ENCODE data around the gene RAI1.

Gene RAI1

GRCh38 chr17:17768424-17769088 is 87.3 kb downstream of the RAI1 start:
- no peak for DNase-seq

GRCh38 chr17:17769869-17770631 is 88.8 kb downstream of the RAI1 start:
- DNase-seq: no peak

- no peak for DNase-seq
Measured at GRCh38 chr17:17770632-17771044, 89.4 kb downstream of the RAI1 start.

- DNase-seq: no peak
Measured at GRCh38 chr17:17771498-17772201, 90.4 kb downstream of the RAI1 start.

- DNase-seq: no peak
Measured at GRCh38 chr17:17772231-17772630, 91.0 kb downstream of the RAI1 start.

DNA sequence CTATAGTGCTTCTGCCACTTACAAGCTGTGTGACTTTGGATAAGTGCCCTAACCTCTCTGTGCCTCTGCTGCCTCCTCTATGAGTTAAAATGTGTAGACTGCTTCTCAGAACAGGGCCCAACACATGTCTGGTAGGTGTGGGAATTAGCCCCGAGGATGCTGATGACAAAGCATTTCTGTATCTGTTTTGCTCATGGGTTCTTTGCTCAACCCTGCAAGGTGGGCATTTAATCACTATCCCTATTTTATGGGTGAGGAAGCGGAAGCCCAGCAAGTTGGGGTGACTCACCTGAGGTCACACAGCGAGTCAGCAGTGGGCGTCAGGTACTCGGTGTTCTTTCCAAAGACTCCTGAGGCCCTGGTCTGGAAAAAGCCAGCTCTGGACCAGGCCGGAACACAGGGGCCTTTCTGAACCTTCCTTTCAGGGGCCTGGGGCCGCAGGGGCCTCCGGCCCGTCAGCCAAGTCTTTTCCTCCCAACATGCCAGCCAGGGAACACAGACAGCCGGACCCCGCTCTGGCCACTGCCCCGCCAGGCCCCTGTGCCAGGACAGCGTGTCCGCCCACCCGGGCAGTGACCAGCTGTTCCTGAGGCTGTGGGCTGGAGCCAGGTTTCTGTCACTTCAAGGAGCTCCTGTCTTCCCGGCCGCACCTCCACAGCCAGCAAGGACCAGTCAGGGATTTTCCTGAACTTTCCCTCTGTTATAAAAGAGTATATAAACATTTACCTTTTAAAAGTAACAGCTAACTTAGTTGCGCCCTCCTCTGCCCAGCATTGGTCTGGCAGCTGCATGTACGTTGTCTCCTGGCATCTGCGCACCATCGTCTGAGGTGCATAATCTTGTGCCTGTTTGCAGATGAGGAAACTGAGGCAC is 93.0 kb downstream of the RAI1 start:
- peak; percentile 42 to 53 for DNase-seq

GRCh38 chr17:17776889-17777288 is 95.6 kb downstream of the RAI1 start:
- DNase-seq: no peak

GRCh38 chr17:17778308-17779014 is 97.2 kb downstream of the RAI1 start:
- DNase-seq: no peak

GRCh38 chr17:17779015-17779611 is 97.9 kb downstream of the RAI1 start:
- DNase-seq: no peak

DNA sequence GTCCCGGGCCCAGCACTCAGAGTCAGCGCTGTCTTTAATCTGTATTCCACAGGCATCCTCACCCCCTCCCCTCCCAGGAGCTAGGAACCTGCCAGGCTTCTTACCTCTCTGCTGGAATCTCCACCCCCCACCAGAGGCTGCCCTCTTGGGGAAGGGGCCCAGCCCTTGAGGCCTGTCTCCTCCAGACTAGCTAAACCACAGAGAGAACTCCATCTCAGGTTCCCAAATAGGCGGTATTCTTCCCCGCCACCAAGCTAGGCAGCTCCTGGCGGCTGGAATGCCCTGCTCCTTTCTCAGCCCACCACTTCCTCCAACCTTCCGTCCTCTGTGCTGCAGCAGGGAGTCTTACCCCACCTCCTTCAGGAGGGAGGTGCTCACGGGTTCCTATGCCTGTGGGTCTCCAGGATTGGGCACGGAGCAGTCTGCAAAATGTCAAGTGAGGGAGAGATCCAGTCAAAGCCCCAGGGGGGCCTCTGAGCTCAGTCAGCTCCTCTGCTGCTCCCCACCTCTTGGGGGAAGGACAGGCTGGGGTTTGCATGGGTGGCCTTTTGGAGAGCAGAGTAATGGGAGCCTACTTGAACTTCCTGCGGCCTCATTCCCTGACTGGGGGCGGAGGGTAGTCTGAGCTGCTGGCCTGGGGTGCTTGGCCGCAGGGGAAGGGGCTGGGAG is 99.8 kb downstream of the RAI1 start:
- no peak for DNase-seq

- peak; percentile 44 to 46 for DNase-seq
Measured at GRCh38 chr17:17781591-17782496, 100.6 kb downstream of the RAI1 start.

DNA sequence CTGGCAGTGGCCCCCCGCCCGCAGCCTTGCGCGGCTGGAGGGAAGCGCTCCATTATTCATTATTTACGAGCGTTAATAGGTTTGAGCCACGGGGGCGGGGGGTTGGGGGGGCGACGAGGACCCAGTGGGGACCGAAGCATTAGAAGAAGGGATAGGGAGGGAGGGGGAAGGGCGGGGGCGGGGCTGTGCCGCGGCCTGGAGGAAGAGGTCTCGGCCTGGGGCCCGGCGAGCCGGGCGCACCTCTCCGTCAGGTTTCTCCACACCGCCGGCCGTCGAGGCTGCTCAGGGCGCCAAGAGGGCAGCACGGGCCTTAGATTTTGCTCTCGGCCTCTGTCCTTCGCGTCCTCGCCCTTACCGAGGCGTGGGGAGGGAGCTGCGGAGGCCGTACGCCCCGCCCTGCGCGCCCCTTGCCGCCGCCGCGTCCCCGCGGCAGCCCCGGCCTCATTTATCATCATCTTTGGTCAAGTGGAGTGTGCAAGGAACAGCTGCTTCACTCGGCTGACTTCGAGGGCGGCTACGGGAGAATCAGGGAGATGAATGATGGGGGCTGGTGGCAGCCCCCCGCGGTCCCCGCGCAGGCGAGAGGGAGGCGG is 101.4 kb downstream of the RAI1 start:
- DNase-seq: peak; percentile 38 to 49

GRCh38 chr17:17783116-17783824 is 102.0 kb downstream of the RAI1 start:
- DNase-seq: peak; percentile 64 to 72

DNA sequence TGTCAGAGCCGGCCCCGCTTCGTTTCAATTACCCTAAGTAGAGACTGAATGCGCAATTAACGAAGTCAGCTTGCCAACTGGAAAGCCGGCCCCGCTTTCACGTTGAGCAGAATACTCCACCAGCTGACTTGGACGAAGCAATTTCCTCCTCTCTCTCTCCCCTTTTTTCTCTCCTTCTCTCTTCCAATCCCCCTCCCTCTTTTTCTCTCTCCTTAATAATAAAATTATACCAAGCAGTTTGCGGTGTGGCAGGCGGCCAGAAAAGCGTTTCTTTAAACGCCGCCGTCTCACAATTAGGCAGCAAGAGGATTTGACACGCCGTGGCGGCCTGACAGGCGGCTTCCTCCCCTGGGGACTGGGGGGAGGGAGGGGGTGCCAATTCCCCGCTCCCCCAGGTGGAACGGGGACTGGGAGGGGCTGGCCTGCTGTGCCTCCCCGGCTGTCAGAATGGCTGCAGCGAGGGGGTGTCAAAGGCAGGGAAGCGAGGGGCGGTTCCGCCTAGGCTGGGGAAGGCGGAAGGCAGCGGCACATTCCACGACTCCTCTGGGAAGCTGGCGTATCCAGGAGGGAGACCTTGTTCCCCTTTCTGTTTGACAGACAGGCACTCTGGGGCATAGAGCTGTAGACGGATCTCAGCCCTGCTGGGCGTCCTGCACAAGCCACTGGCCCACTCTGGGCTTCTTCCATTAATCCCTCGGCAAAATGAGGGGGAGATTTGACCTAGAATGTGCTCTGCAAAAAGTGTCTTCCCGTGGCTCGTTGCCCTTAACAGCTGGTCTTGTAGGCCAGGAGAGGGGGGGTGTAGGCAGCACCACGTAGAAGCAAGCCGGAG is 102.8 kb downstream of the RAI1 start:
- DNase-seq: peak in 1 of 2 experiments; percentile 28

DNA sequence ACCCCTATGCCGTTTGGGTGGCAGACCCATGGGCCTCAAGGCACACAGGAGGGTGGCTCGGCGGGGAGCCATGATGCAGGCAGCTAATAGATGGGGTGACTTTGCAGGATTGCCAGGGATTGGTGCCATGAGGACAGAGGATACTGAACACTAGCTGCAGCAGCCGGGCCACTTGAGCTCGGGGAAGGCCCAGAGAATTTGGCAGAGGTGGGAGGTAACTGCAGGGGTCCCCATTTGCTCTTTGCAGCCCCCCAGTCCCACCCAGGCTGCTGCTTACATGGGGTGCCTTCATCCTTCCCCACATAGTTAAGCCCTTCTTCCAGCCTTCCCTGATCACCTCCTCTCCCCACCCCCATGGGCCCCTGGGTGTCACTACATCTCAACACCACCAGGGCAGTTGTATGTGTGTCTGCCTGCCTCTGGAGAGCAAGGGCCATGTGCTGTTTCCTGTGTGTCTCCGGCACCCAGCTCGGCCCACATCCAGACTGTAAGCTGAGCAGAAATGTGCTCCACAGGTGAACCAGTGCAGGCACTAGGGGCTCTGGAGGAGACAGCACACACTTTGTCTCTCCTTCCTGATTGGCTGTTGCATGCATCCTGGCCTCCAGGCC is 103.5 kb downstream of the RAI1 start:
- DNase-seq: peak; percentile 48 to 49

GRCh38 chr17:17785407-17785806 is 104.1 kb downstream of the RAI1 start:
- no peak for DNase-seq

DNA sequence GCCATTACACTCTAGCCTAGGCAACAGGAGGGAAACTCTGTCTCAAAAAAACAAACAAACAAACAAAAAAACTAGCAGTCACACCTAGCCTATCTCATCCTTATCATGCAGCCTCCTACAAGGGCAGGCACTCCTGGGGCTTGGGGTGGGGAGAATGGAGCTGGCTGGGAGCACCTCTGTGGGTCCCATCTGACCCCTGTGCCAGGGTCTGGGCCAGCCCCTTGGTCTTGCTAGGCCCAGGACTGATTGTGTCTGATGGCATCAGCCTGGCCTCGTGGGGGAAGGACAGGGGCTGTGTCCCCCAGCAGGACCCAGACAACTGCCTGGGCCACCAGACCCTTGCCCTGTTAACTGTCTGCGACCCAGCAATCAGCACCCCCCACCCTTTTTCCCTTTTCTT is 105.7 kb downstream of the RAI1 start:
- DNase-seq: no peak

DNA sequence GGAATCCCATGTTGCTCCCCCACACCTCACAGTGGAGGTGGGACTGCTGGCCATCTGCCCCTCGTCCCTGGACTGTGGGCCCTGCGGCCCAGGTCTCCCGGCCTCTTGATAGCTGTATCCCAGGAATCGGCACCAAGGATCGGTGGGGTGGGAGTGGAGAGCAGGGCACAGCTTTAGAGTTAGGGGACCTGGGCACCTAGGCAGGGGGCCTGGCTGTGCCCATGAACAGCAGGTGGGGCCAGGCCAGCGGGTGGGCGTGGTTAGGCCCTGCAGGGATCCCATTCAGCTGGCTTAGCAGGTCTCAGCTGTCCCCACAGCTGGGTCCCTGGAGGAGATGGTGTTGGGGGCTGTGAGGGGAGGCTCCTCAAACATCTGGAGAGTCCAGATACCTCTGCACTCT is 106.3 kb downstream of the RAI1 start:
- no peak for DNase-seq
